Neuronal stem cell (in vitro differentiated cells): ENCODE measurements around the gene OBP2B.
"Not testable (repeated sequence)": the region's sequence is repeated elsewhere in the genome, so short reads cannot be mapped to it uniquely, and the experiment has no call there.

Source experiments
- DNase-seq: peaks from one replicate; pipeline ENCODE4 v3.0.0-alpha.2; 2013; ENCODE audit warnings: low spot score
- H2AFZ ChIP-seq: one replicate; pipeline ENCODE4 v1.6.1; 2013; ENCODE audit warnings: mild to moderate bottlenecking, low read length, inconsistent platforms
- H2AK5ac ChIP-seq: 2 replicates; pipeline ENCODE4 v1.6.1; 2013; ENCODE audit warnings: low read depth, mild to moderate bottlenecking, inconsistent platforms, low read length, moderate library complexity, mixed read lengths
- H2BK120ac ChIP-seq: 2 replicates; pipeline ENCODE4 v1.6.1; 2013; ENCODE audit warnings: low read depth, mild to moderate bottlenecking, inconsistent platforms, low read length, moderate library complexity, mixed read lengths
- H2BK12ac ChIP-seq: one replicate; pipeline ENCODE4 v1.6.1; 2013; ENCODE audit warnings: low read length, inconsistent platforms
- H2BK15ac ChIP-seq: 2 replicates; pipeline ENCODE4 v1.6.1; 2013; ENCODE audit warnings: mild to moderate bottlenecking, low read length, inconsistent platforms, mixed read lengths
- H2BK5ac ChIP-seq: one replicate; pipeline ENCODE4 v1.6.1; 2013; ENCODE audit warnings: inconsistent platforms, mild to moderate bottlenecking, low read length, moderate library complexity
- H3K14ac ChIP-seq: one replicate; pipeline ENCODE4 v1.6.1; 2013; ENCODE audit warnings: low read length, inconsistent platforms
- H3K18ac ChIP-seq: 2 replicates; pipeline ENCODE4 v1.6.1; 2013; ENCODE audit warnings: low read length, inconsistent platforms
- H3K23ac ChIP-seq: 2 replicates; pipeline ENCODE4 v1.6.1; 2013; ENCODE audit warnings: low read depth, mild to moderate bottlenecking, mixed read lengths, low read length, inconsistent platforms; ENCODE audit not compliant: poor library complexity
- H3K27ac ChIP-seq: replicated peaks from 3 replicates; pipeline ENCODE4 v1.5.1; 2013; ENCODE audit warnings: low read length, inconsistent platforms
- H3K27me3 ChIP-seq, 3 experiments: 2 replicates each; pipeline ENCODE4 v1.6.1; 2013; ENCODE audit warnings: low read length in 3 of 3, mild to moderate bottlenecking in 2 of 3, inconsistent platforms in 1 of 3, low read depth in 1 of 3, mixed read lengths in 1 of 3, moderate library complexity in 1 of 3; ENCODE audit not compliant: control insufficient read depth in 3 of 3, insufficient read depth in 3 of 3
- H3K36me3 ChIP-seq, 2 donors: replicated peaks in 1 of 2; 2 replicates each; pipeline ENCODE4 v1.6.1; 2013; ENCODE audit warnings: low read length in 2 of 2; ENCODE audit not compliant: control insufficient read depth in 2 of 2, insufficient read depth in 2 of 2
- H3K4ac ChIP-seq: 2 replicates; pipeline ENCODE4 v1.6.1; 2013; ENCODE audit warnings: inconsistent platforms, mild to moderate bottlenecking, low read length, moderate library complexity
- H3K4me1 ChIP-seq, 2 donors: 1 replicate in 1 of 2; 2 replicates in 1 of 2; pipeline ENCODE4 v1.6.1; 2013; ENCODE audit warnings: low read length in 2 of 2, low read depth in 1 of 2; ENCODE audit not compliant: control insufficient read depth in 2 of 2, insufficient read depth in 1 of 2
- H3K4me2 ChIP-seq: one replicate; pipeline ENCODE4 v1.6.1; 2013; ENCODE audit warnings: mild to moderate bottlenecking, low read length, inconsistent platforms; ENCODE audit not compliant: insufficient read depth, poor library complexity, severe bottlenecking
- H3K4me3 ChIP-seq, 2 donors: 2 replicates each; pipeline ENCODE4 v1.5.1; 2013; ENCODE audit warnings: low read length in 2 of 2, mild to moderate bottlenecking in 2 of 2, inconsistent platforms in 1 of 2, moderate library complexity in 1 of 2
- H3K79me1 ChIP-seq: one replicate; pipeline ENCODE4 v1.6.1; 2013; ENCODE audit warnings: low read depth, mild to moderate bottlenecking, inconsistent platforms, low read length, moderate library complexity
- H3K9ac ChIP-seq: one replicate; pipeline ENCODE4 v1.6.1; 2013; ENCODE audit warnings: mild to moderate bottlenecking, low read depth, low read length, inconsistent platforms; ENCODE audit not compliant: poor library complexity
- H3K9me3 ChIP-seq, 2 donors: replicated peaks in 1 of 2; 2 replicates each; pipeline versions ENCODE3 to v1.6.1; 2013; ENCODE audit warnings: low read length in 2 of 2, mild to moderate bottlenecking in 2 of 2, inconsistent platforms in 1 of 2, low read depth in 1 of 2, mixed read lengths in 1 of 2, moderate library complexity in 1 of 2; ENCODE audit not compliant: control insufficient read depth in 2 of 2, insufficient read depth in 1 of 2
- H4K8ac ChIP-seq: one replicate; pipeline ENCODE4 v1.6.1; 2013; ENCODE audit warnings: low read depth, mild to moderate bottlenecking, inconsistent platforms, low read length, moderate library complexity
- H4K91ac ChIP-seq: one replicate; pipeline ENCODE4 v1.6.1; 2013; ENCODE audit warnings: low read length, low read depth, mild to moderate bottlenecking, inconsistent platforms; ENCODE audit not compliant: poor library complexity
- WGBS, 2 donors: extraction: QIAGEN DNeasy Blood & Tissue Kit; methylation state at CpG; one replicate each; pipeline ENCODE4 v1.1.7; 2013; ENCODE audit warnings: missing lambda C conversion rate in 2 of 2, mixed read lengths in 1 of 2; ENCODE audit not compliant: insufficient read length in 2 of 2, insufficient replicate concordance in 1 of 2; ENCODE audit errors: extremely low coverage in 2 of 2; 5-methylcytosine and 5-hydroxymethylcytosine counted together

OBP2B gene

DNA sequence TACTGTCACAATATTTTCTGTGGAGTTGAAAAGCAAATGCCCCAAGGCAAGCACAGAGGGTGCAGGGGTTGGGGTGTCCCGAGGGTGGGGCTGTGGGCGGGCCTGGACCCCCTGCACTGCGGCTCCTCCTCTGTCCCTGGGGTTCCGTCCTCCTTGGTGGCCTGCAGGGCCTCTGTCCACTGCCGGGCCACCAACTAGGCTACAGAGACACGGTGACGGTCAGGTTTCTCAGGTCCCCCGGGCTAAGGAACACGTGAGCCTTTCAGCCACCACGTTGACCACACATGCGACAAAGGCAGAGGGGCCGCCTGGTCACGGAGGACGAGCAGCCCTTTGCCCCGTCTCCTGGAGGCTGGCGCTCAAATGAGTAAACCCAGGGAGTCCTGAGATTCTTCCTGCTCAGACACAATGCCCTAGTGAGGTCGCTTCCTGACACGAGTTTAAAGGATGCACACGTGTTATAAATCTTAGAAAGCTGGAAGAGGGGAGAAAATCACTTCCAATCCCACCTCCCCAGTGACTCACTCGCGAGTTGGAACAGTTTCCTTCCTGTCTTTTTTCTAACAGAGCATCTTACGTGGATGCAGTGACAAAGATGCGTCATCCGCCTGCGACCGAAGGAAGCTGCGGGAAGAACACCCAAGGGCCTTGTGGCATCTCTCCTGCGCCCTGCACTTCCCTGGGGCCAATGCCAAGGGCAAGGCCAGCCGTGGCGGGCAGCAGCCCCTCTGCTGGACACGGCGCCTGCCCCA is 24.8 kb upstream of the OBP2B start:
- no peak overlapping the region for H3K4me3 ChIP-seq
- H2BK120ac ChIP-seq: no peak overlapping the region
- no peaks in the 10 kb centered on the region for H3K36me3 ChIP-seq
- no peak for DNase-seq
- H3K27me3 ChIP-seq: peaks cover 0 to 8% (median 4%) of the 10 kb centered on the region in 3 experiments
- WGBS, 2 donors: no CpG with 5 or more reads among the region's 32 CpGs
- no peak overlapping the region for H3K4ac ChIP-seq
- H3K27ac ChIP-seq: no peak overlapping the region
- no peak overlapping the region for H3K23ac ChIP-seq
- H3K9me3 ChIP-seq: peaks cover 3 to 4% of the 10 kb centered on the region in 2 donors
- H2AFZ ChIP-seq: peak overlapping the region; percentile 78
- H3K14ac ChIP-seq: no peak overlapping the region
- peaks cover 4 to 11% of the 10 kb centered on the region in 2 donors for H3K4me1 ChIP-seq
- no peak overlapping the region for H2BK15ac ChIP-seq
- H3K79me1 ChIP-seq: no peaks in the 10 kb centered on the region
- H3K9ac ChIP-seq: no peak overlapping the region
- no peak overlapping the region for H2BK5ac ChIP-seq
- no peak overlapping the region for H4K8ac ChIP-seq
- H4K91ac ChIP-seq: no peak overlapping the region
- H2BK12ac ChIP-seq: no peak overlapping the region
- H3K4me2 ChIP-seq: no peak overlapping the region
- peak overlapping the region; percentile 54 for H2AK5ac ChIP-seq
- no peak overlapping the region for H3K18ac ChIP-seq

DNA sequence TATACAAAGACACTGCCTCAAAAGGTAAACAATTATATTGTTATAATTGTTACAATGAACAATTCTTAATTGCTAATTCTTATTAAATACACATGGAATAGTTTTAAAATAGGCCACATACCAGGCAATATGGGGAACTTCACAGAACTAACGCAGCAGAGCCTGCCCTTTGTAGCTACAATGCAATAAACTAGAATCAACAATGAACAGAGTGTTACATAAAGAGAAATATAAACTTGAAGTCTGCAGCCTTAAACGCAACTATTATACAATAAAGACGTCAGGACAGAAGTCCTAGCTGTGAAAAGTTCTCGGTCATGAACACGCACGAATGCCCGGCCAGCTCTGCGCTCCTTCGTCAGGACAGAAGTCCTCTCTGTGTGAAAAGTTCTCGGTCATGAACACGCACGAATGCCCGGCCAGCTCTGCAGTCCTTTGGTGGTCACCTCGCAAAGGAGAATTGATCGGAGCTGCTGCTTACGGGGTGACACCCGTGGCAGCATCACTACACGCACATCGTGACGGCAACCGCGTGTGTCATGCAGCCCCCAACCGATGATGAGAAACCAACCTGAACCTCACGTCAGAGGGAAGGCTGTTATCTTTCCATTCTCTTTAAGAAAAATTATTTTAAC is 23.0 kb upstream of the OBP2B start:
- not testable (repeated sequence) for H3K27me3 ChIP-seq, H2AFZ ChIP-seq, H3K4me2 ChIP-seq, H2AK5ac ChIP-seq, H3K79me1 ChIP-seq, H2BK120ac ChIP-seq, H3K23ac ChIP-seq, H3K36me3 ChIP-seq, H3K9ac ChIP-seq, H3K4me3 ChIP-seq, H4K91ac ChIP-seq, H3K27ac ChIP-seq, H3K4me1 ChIP-seq, DNase-seq, H2BK12ac ChIP-seq, H4K8ac ChIP-seq, H2BK15ac ChIP-seq, H2BK5ac ChIP-seq, H3K9me3 ChIP-seq, H3K18ac ChIP-seq, H3K4ac ChIP-seq, H3K14ac ChIP-seq
- WGBS, 2 donors: no CpG with 5 or more reads among the region's 24 CpGs

DNA sequence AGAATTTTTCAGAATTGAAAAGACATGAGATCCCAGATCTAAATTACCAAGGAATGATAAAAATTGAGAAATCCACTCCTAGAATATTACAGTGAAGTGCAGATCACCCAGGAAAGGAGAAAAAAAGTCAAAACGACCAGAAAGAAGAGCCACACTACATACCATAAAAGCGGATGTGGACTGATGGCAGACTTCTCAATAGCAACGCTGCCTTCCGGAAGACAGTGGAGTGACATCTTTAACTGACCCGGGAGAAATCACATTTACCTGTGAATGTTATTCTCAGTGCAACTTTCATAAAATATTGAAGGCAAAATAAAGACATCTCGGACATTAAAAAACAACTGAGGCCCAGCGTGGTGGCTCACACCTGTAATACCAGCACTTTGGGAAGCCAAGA is 21.5 kb upstream of the OBP2B start:
- H3K36me3 ChIP-seq, H3K14ac ChIP-seq, H3K4me1 ChIP-seq, H3K27ac ChIP-seq, H3K9ac ChIP-seq, H4K8ac ChIP-seq, H2AFZ ChIP-seq, H3K18ac ChIP-seq, H4K91ac ChIP-seq, H3K9me3 ChIP-seq, H3K23ac ChIP-seq, H2BK120ac ChIP-seq, H3K4me3 ChIP-seq, DNase-seq, H2BK12ac ChIP-seq, H2BK15ac ChIP-seq, H2BK5ac ChIP-seq, H2AK5ac ChIP-seq, H3K79me1 ChIP-seq, H3K4ac ChIP-seq, H3K4me2 ChIP-seq: not testable (repeated sequence)
- WGBS, 2 donors: no CpG with 5 or more reads among the region's 7 CpGs
- peaks cover 0 to 14% (median 2%) of the 10 kb centered on the region in 3 experiments for H3K27me3 ChIP-seq

DNA sequence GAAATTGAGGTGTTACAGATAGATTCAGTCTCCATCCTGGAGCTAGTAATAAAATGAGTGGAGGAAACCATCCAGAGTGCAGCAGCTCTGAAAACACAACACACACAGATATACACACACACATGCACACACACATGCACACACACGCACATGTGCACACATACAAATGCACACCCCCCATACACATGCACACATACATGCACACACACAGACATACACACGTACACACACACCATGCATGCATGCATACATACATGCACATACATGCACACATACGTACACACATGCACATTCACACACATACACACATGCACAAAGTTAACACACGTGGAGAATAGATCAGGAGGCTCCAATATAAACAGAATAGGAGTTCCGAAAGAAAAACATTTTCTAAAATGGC is 21.0 kb upstream of the OBP2B start:
- no peaks in the 10 kb centered on the region for H3K4me1 ChIP-seq
- no peak overlapping the region for H4K91ac ChIP-seq
- H3K27ac ChIP-seq: no peak overlapping the region
- no CpG with 5 or more reads among the region's 5 CpGs for WGBS, 2 donors
- no peak overlapping the region for H2AFZ ChIP-seq
- H3K18ac ChIP-seq: no peak overlapping the region
- no peak overlapping the region for H3K9ac ChIP-seq
- no peak overlapping the region for H2BK120ac ChIP-seq
- H3K36me3 ChIP-seq: no peaks in the 10 kb centered on the region
- no peak overlapping the region for H2BK15ac ChIP-seq
- DNase-seq: no peak
- H3K4me2 ChIP-seq: no peak overlapping the region
- peaks cover 3 to 4% of the 10 kb centered on the region in 2 donors for H3K9me3 ChIP-seq
- H3K4ac ChIP-seq: no peak overlapping the region
- H4K8ac ChIP-seq: no peak overlapping the region
- no peak overlapping the region for H2BK12ac ChIP-seq
- no peak overlapping the region for H3K14ac ChIP-seq
- H2AK5ac ChIP-seq: no peak overlapping the region
- H3K27me3 ChIP-seq: peaks cover 0 to 14% (median 2%) of the 10 kb centered on the region in 3 experiments
- H3K79me1 ChIP-seq: no peaks in the 10 kb centered on the region
- no peak overlapping the region for H2BK5ac ChIP-seq
- H3K23ac ChIP-seq: no peak overlapping the region
- H3K4me3 ChIP-seq: peak overlapping the region in 1 of 2 donors; percentile 65
